Measurements from ENCODE around the gene AKAP12.

The AKAP12 gene

GRCh38 chr6:151263967-151264366, 24.2 kb downstream of the AKAP12 start:
- H3K36me3 ChIP-seq: no peaks in the 10 kb centered on the region
- no peaks in the 10 kb centered on the region for H3K9me3 ChIP-seq
- H3K27me3 ChIP-seq: no peaks in the 10 kb centered on the region
- no peak for TF ChIP-seq CTCF (IDR thresholded peaks at IDR 0.05; ENCODE audit: low read depth, low read length)
- H3K4me3 ChIP-seq (ENCODE audit: low read depth, low read length): no peak overlapping the region
- DNase-seq: no peak
- no peaks in the 10 kb centered on the region for H3K4me1 ChIP-seq

- TF ChIP-seq CTCF (IDR thresholded peaks at IDR 0.05; ENCODE audit: low read depth, low read length): no peak
- H3K4me1 ChIP-seq: no peaks in the 10 kb centered on the region
- DNase-seq: no peak
- H3K36me3 ChIP-seq: no peaks in the 10 kb centered on the region
- H3K9me3 ChIP-seq: no peaks in the 10 kb centered on the region
- no peak overlapping the region for H3K4me3 ChIP-seq (ENCODE audit: low read depth, low read length)
- H3K27me3 ChIP-seq: no peaks in the 10 kb centered on the region
Measured at GRCh38 chr6:151265282-151265681, 25.5 kb downstream of the AKAP12 start.

GRCh38 chr6:151269321-151269995, 29.7 kb downstream of the AKAP12 start:
- no peaks in the 10 kb centered on the region for H3K27me3 ChIP-seq
- H3K9me3 ChIP-seq: no peaks in the 10 kb centered on the region
- no peak for DNase-seq
- H3K4me3 ChIP-seq (ENCODE audit: low read depth, low read length): no peak overlapping the region
- no peak for TF ChIP-seq CTCF (IDR thresholded peaks at IDR 0.05; ENCODE audit: low read depth, low read length)
- no peaks in the 10 kb centered on the region for H3K4me1 ChIP-seq
- H3K36me3 ChIP-seq: no peaks in the 10 kb centered on the region

GRCh38 chr6:151275121-151275520, 35.4 kb downstream of the AKAP12 start:
- H3K9me3 ChIP-seq: no peaks in the 10 kb centered on the region
- H3K27me3 ChIP-seq: no peaks in the 10 kb centered on the region
- H3K4me3 ChIP-seq (ENCODE audit: low read depth, low read length): no peak overlapping the region
- DNase-seq: no peak
- H3K36me3 ChIP-seq: no peaks in the 10 kb centered on the region
- no peaks in the 10 kb centered on the region for H3K4me1 ChIP-seq
- TF ChIP-seq CTCF (IDR thresholded peaks at IDR 0.05; ENCODE audit: low read depth, low read length): no peak

GRCh38 chr6:151275566-151275965, 35.8 kb downstream of the AKAP12 start:
- Histone ChIP-seq H3K27me3 (no peaks in the 10 kb centered on the region), H3K9me3 (no peaks in the 10 kb centered on the region), H3K4me1 (no peaks in the 10 kb centered on the region), H3K36me3 (no peaks in the 10 kb centered on the region), H3K4me3 (ENCODE audit: low read depth, low read length) (no peak overlapping the region)
- TF ChIP-seq CTCF (IDR thresholded peaks at IDR 0.05; ENCODE audit: low read depth, low read length): no peak
- no peak for DNase-seq

GRCh38 chr6:151276112-151276740, 36.5 kb downstream of the AKAP12 start:
- Histone ChIP-seq H3K4me3 (ENCODE audit: low read depth, low read length) (no peak overlapping the region), H3K36me3 (no peaks in the 10 kb centered on the region), H3K27me3 (no peaks in the 10 kb centered on the region), H3K9me3 (no peaks in the 10 kb centered on the region), H3K4me1 (no peaks in the 10 kb centered on the region)
- TF ChIP-seq CTCF (IDR thresholded peaks at IDR 0.05; ENCODE audit: low read depth, low read length): no peak
- DNase-seq: no peak

Measured in BE2C (cell line).